Stimulated activated CD4-positive, alpha-beta T cell treated with anti-CD3 and anti-CD28 coated beads, Interleukin-4, amount 100 ng/mL, for 48 hours (primary cell): ENCODE data around the gene KIF18B.
A peak's percentile ranks its signal among the peaks of the same experiment; 100 is the strongest.
"Not testable (repeated sequence)": the region's sequence is repeated elsewhere in the genome, so short reads cannot be mapped to it uniquely, and the experiment has no call there.

Experiments
- DNase-seq, 2 donors: peaks; one replicate each; pipeline ENCODE4 v3.0.0-alpha.2; 2020; ENCODE audit warnings: low read depth in 2 of 2

Gene KIF18B

GRCh38 chr17:44969144-44969780 is 21.7 kb upstream of the KIF18B start:
- no peak for DNase-seq

DNA sequence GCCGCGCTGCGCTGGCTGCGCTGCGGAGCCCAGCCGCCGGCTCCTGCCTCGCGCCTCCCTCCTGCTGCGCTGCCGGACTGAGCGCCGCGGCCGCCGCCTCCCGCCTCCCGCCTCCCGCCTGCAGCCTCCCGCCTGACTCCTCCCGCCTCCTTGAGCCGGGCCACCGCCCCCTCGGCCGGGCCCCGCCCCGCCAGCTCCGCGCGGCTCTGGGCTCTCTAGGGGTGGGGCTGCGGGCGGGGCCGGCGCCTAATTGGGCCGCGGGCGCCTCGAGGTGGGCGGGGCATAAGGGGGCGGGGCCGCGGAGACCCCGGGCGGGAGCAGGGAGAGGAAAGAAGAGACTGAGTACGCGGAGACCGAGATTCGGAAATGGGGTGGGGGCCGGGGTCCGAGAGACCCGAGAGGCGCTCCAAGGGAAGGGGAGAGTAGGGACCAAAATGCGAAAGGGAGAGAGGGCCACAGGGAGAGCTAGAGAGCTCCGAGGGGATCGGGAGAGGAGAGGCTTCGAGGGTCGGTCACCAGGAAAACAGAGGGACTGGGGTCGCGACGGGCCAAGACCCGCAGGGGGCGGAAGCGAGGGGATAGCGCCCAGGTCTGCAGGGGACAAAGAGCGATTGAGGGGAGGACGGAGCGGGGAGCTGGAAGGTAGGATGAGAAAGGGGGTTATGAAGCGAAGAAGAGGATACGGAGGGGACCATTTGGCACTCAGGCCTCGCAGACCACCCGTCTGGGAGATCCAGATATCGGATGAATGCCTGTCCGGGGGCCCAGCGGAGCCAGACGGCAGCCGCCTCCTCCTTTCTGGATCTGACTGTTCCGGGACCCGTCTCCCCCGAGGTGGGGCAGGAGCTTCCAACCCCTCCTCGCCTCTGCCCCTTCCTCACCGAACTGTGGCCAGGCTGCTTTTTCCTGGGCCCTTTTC is 20.9 kb upstream of the KIF18B start, which contains the start of gene C1QL1:
C1QL1 (minus strand) TSS at position 79 of the 919 bp plus-strand sequence. CDS start 255 bp downstream, outside the sequence.
- DNase-seq, result peak; percentile 79 to 87

DNA sequence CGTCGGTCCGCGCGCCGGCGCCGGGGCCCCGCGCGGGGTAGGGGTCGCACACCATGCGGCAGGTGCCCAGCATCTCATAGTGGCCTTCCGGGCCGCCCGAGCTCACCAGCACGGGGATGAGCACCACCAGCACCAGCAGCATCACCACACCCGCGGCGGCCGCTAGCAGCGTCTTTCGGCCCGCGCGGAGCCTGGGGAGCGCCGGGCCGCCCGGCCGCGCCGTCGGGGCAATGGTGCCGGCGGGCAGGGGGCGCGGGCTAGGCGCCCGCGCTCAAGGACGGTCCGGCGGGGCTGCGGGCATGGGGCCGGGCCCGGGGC is 20.3 kb upstream of the KIF18B start:
- DNase-seq, result no peak

- DNase-seq, result no peak
These were observed 19.7 kb upstream of the KIF18B start for GRCh38 chr17:44967026-44967906.

DNA sequence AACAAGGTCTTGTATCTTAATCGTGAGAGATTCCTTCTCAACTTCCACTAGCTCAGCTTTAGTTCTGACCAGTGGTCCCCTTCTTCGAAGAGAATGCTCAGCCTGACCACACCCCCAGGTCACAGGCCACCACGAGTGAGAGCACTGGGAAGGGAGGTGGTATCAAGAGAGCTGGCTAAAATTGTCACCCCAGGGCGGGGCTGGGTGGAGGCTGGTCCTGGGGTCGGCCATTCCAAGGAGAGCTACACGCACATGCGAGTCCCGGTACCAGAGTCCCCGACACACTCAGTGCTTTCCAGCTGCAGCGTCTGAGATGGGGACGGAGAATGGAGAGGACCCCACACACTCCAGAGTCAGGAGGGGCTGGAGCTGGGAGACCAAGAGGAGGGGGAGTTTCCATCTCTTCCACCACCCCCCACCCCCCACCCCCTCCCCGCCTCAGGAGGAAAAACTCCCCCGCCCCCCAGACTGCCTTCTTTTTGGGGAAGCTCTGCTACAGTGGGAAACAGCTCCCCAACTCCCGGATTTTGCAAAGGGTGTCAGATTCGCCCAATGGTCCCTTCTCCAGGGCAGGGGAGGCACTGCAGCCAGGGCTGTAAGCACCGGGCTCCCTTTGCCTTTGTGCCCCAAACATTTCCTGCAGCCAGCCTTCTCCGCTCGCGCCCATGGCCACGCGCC is 18.9 kb upstream of the KIF18B start:
- DNase-seq, result no peak

- DNase-seq, result no peak
These were observed 18.1 kb upstream of the KIF18B start for GRCh38 chr17:44965481-44966234.

DNA sequence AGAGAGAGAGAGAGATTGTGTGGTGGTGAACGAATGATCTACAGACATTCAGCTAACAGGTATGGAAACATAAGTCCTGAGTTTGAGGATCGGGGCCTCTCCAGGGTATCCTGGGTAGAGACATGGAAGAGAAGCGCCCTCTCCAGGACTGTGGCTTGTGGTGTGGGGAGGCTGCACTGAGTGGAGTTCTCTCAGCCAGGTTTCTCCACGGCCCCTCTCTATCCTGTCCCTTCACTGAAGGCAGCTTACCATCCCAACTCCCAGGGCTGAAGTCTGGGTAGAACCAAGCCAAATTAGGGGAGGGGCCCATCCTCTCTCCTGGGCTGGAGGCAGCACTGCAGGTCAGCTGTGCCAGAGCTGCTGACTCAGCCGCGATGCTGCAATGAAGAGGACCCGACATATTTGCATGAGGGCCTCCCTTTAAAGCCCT is 14.4 kb upstream of the KIF18B start:
- no peak for DNase-seq

DNA sequence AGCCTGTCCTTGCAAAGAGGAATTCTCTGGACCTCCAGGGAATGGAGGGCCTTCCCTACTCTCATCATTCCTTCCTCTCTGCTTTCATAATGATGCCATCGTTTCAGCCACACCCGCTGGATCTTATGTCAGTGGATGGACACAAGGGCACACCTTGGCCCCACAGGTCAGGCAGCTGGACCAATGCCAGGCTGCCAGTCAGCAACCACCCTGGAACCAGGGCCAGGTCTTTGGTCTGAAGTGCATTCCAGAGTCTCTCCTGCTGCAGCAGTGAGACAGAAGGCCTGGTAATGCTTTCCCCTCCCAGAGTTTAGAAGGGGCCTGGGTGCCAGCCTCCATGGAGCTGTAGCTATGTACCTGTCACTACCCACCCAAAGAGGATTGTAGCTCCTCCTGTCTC is 13.1 kb upstream of the KIF18B start:
- DNase-seq, result no peak

GRCh38 chr17:44959821-44960531 is 12.4 kb upstream of the KIF18B start:
- DNase-seq, result no peak

DNA sequence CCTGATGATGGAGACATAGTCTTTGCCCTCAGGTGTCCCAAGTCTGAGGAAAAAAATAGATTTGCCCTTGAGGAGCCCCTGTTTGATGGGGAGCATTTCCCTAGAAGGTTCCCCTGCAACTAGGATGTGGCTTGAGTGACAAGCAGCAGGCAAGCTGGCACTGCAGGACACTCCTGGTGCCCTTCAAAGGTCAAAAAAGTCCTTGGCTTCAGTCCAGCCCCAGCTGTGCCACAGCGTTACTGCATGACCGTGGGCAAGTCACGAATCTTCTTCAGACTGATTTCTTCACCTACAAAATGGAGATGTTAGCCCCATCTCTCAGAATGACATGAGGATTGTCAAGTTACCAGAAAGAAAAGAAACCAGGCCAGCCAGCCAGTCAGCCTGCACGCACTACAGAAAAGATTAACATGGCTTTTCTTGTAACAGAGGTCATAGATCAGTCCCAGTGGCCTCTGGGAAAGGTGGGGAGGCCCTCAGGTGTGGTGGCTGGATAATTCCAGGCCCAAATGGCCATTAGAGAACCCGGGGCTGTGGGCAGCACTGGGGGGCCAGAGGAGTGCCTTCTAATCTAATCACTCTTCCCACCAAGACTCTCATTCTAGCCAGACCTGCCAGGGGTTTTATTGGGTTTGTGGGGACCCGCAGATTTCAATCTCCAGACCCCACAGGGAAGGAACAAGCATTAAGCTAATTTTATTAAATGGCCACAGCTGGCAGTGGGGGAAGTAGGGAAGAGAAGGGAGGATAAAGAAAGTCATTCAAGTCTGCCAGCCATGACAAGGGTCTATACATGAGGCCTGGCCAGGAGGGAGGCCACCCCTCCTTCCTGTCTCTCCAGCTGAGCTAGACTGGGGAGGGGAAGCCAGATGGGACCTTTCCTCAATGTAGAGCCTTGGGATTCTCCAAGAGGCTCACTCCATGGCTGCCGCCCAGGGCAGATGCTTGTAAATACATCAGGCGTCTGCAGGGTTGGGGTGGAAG is 9.7 kb upstream of the KIF18B start:
- DNase-seq, result no peak

DNA sequence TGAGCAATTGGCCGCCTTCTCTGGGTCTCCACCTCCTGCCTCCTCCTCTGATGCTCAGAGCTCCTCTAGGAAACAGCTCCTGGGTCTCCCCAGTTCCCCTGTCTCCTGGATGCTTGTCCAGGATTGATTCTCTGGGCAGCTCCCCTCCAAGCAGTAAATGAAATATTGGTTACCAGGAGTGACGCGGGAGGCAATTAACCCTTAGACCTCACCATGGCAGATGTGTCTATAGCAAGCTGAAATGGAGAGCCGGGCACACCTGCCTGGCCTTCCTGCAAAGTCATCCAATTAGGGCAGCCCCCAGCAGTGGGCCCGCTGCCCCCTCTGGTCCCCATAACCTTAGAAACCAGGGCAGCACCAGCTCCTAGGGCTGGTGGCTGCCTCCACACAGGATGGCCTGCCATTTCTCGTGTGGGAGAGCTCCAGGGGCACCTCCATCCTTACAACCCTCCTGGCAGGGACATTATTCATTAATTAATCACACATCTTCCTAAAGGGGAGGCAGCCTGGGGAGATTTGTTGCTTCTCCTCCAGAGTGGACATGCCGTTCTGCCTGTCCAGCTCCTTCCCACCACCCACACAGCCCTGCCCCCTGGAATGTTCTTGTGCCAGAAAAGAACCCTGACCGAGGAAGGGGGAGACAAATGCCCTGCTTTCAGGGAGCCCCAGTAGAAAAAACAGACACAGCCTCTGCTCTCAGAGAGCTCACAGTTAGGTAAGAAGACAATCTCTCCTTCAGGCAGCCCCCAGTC is 8.3 kb upstream of the KIF18B start:
- no peak for DNase-seq

DNA sequence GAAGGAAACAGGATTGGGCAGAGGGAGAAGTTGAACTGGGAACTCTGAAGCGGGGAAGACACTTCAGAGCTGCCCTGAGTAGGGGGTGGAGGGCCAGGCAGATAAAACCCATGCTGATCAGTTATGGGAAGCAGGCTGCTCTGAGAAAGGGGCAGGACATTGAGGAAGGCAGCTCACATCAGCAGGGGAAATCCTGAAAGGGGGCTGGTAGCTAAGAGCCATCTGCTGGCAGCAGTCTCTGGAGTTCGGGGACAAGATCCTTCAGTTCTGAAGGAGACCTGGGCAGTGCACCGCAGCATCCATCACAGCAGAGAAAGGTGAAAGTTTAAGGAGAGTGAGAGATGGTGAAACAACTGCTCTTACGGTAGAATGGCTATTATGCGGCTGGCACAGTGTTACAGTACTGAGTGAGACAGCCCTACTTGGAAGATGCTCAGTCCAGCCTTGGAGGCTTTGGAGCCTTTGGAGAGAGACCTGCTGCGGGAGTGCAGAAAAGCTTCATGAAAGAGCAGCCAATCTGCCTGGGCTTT is 5.4 kb upstream of the KIF18B start:
- DNase-seq, result no peak

GRCh38 chr17:44948315-44948795 is 782 bp upstream of the KIF18B start:
- no peak for DNase-seq

DNA sequence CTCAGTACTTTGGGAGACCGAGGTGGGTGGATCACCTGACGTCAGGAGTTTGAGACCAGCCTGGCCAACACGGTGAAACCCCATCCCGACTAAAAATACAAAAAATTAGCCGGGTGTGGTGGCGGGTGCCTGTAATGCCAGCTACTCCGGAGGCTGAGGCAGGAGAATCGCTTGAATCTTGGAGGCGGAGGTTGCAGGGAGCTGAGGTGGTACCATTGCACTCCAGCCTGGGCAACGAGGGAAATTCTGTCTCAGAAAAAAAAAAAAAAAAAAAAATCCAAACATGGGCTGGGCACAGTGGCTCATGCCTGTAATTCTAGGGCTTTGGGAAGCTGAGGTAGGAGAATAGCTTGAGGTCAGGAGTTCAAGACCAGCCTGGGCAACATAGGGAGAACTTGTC is 1.9 kb downstream of the KIF18B start:
- DNase-seq, result not testable (repeated sequence)

DNA sequence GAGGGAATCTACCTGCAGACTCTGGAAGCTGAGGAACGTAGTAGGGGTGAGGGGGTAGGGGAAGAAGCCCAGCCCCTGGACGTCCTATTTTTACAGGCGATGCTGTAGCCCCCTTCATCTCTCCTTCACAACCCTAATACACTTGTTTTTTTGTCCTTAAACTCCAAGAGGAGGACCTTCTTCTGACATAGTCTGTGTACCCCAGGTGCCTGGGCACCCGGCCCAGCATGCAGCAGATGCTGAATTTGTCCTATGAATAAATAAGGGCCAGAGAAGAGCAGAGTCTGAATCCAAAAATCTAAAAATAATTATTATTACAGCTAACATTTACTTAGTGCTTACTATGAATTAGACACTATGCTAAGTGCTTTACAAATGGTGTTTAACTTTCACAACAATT is 5.1 kb downstream of the KIF18B start:
- no peak for DNase-seq

DNA sequence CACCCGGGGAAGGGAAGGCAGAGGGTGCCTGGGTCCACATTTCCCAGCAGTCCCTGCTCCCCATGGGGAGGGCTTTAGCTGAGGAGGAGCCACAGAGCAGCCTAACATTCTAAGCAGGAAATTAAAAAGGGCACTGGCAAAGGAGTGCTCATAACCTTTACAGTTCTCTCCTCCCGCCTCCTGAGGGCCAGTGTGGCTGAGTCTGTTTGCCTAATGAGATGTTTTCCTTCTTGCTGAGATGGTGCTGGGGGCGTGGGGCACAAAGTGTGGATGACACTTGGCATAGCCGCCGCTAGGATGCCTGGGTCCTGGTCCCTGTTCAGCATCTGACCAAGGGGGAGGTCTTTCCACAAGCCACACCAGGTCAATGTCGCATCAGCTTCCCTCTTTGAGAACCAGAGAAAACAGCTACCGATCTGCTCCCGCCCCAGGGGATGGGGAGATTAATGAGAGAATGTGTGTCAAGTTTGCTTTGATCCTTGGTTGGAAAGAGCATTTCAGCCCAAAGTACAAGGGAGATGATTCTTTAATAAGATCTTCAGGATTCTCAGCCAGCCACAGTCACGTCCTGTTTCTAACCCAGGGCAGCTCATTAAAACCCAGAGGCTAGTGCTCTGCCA is 5.8 kb downstream of the KIF18B start:
- no peak for DNase-seq

DNA sequence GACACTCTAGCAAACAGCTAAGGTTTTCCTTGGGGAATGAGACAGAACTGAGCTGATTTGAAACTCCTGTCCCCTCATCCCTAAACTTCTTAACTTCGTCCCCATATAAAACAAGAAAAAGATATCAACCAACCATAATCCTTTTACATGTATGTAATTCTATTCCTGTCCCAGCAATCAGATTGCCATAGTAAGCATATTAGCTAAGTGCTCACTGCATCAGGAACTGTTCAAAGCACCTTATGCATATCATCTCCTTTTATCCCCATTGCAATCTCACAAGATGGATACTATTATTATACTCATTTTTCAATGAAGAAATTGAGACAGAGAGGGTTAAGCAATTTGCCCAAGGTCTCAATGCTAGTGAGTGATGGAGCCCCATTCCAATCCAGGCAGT is 6.8 kb downstream of the KIF18B start:
- DNase-seq, result no peak
